ENCODE data around the gene PRKAG3. TPM values are rescaled to one million over a fixed set of nuclear protein-coding genes. Genes with fewer than 3 reads are reported as not detected.

Gene PRKAG3
- total and polyA plus RNA-seq, 2 experiments from 2014 or later = not detected

DNA sequence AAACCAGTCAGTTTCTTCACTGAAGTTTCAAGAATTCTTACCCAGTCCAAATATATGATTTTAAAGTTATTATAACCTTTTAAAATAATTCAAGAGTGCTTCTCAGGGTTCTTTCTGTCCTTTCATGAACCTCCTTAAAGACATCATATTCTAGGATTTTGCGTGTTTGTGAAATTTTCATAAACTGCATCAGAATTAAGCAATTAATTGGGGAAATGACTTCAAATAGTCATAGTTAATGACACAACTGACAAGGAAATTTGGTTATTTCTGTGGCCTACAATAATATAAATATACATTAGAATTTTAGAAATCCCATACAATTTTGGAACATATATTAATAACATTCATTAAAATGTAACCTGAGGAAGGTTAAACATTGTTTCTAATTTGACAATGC lies 39.2 kb downstream of the PRKAG3 start:
- TF ChIP-seq EZH2phosphoT487 (IDR thresholded peaks at IDR 0.05; ENCODE audit: insufficient read depth, low read depth) (no peak), EZH2 (IDR thresholded peaks at IDR 0.05; ENCODE audit: insufficient read depth, poor library complexity, severe bottlenecking) (no peak)
- no peaks in the 10 kb centered on the region for H3K9me3 ChIP-seq (ENCODE audit: low read depth)
- no peak overlapping the region for H3K4me2 ChIP-seq (ENCODE audit: unreplicated experiment)
- 96 to 100% methylated on average over 1 of the region's 1 CpG for WGBS, 2 experiments (ENCODE audit: low coverage in 1 of 2, low lambda C conversion rate in 2 of 2, missing lambda C conversion rate in 2 of 2)
- no peak overlapping the region for H3K4me3 ChIP-seq
- H3K9me2 ChIP-seq (ENCODE audit: insufficient read depth) = no peaks in the 10 kb centered on the region
- DNase-seq = no peak
- H3K36me3 ChIP-seq (ENCODE audit: low read depth) = no peaks in the 10 kb centered on the region
- no peak overlapping the region for H2AFZ ChIP-seq
- in situ Hi-C loops (cut with MboI) = no loop called here
- H3K79me2 ChIP-seq (ENCODE audit: insufficient read depth) = no peaks in the 10 kb centered on the region
- H3K27ac ChIP-seq = no peak overlapping the region
- no peaks in the 10 kb centered on the region for H3K27me3 ChIP-seq (replicated peaks; ENCODE audit: insufficient read depth)
- no peaks in the 10 kb centered on the region for H3K4me1 ChIP-seq (ENCODE audit: insufficient read depth)
- H3F3A ChIP-seq (ENCODE audit: insufficient read depth) = no peaks in the 10 kb centered on the region
- no peak overlapping the region for H3K9ac ChIP-seq
- H4K20me1 ChIP-seq (ENCODE audit: insufficient read depth) = no peaks in the 10 kb centered on the region

GRCh38 chr2:218788529-218789255 lies 42.9 kb downstream of the PRKAG3 start:
- H3K27ac ChIP-seq = no peak overlapping the region
- H3K9me2 ChIP-seq (ENCODE audit: insufficient read depth) = no peaks in the 10 kb centered on the region
- peak; percentile 21 for DNase-seq
- TF ChIP-seq EZH2 (IDR thresholded peaks at IDR 0.05; ENCODE audit: insufficient read depth, poor library complexity, severe bottlenecking) (no peak), EZH2phosphoT487 (IDR thresholded peaks at IDR 0.05; ENCODE audit: insufficient read depth, low read depth) (no peak)
- H2AFZ ChIP-seq = no peak overlapping the region
- no peak overlapping the region for H3K4me2 ChIP-seq (ENCODE audit: unreplicated experiment)
- no peaks in the 10 kb centered on the region for H3K27me3 ChIP-seq (replicated peaks; ENCODE audit: insufficient read depth)
- in situ Hi-C loops (cut with MboI) = no loop called here
- WGBS, 2 experiments (ENCODE audit: low coverage in 1 of 2, low lambda C conversion rate in 2 of 2, missing lambda C conversion rate in 2 of 2) = 76 to 81% methylated on average over 2 of the region's 2 CpGs
- H3K9ac ChIP-seq = no peak overlapping the region
- no peaks in the 10 kb centered on the region for H3F3A ChIP-seq (ENCODE audit: insufficient read depth)
- no peak overlapping the region for H3K4me3 ChIP-seq
- no peaks in the 10 kb centered on the region for H3K9me3 ChIP-seq (ENCODE audit: low read depth)
- no peaks in the 10 kb centered on the region for H3K79me2 ChIP-seq (ENCODE audit: insufficient read depth)
- H3K4me1 ChIP-seq (ENCODE audit: insufficient read depth) = no peaks in the 10 kb centered on the region
- H3K36me3 ChIP-seq (ENCODE audit: low read depth) = no peaks in the 10 kb centered on the region
- H4K20me1 ChIP-seq (ENCODE audit: insufficient read depth) = no peaks in the 10 kb centered on the region

GRCh38 chr2:218786133-218786532 lies 45.5 kb downstream of the PRKAG3 start:
- H3K4me1 ChIP-seq (ENCODE audit: insufficient read depth) = no peaks in the 10 kb centered on the region
- no peak overlapping the region for H3K27ac ChIP-seq
- no peaks in the 10 kb centered on the region for H3K79me2 ChIP-seq (ENCODE audit: insufficient read depth)
- no peak overlapping the region for H2AFZ ChIP-seq
- H4K20me1 ChIP-seq (ENCODE audit: insufficient read depth) = no peaks in the 10 kb centered on the region
- H3K9me2 ChIP-seq (ENCODE audit: insufficient read depth) = no peaks in the 10 kb centered on the region
- 73 to 79% methylated on average over 3 of the region's 3 CpGs for WGBS, 2 experiments (ENCODE audit: low coverage in 1 of 2, low lambda C conversion rate in 2 of 2, missing lambda C conversion rate in 2 of 2)
- H3K27me3 ChIP-seq (replicated peaks; ENCODE audit: insufficient read depth) = no peaks in the 10 kb centered on the region
- H3K9me3 ChIP-seq (ENCODE audit: low read depth) = no peaks in the 10 kb centered on the region
- in situ Hi-C loops (cut with MboI) = no loop called here
- no peak for TF ChIP-seq EZH2 (IDR thresholded peaks at IDR 0.05; ENCODE audit: insufficient read depth, poor library complexity, severe bottlenecking)
- no peak for TF ChIP-seq EZH2phosphoT487 (IDR thresholded peaks at IDR 0.05; ENCODE audit: insufficient read depth, low read depth)
- H3K9ac ChIP-seq = no peak overlapping the region
- DNase-seq = no peak
- H3F3A ChIP-seq (ENCODE audit: insufficient read depth) = no peaks in the 10 kb centered on the region
- no peaks in the 10 kb centered on the region for H3K36me3 ChIP-seq (ENCODE audit: low read depth)
- no peak overlapping the region for H3K4me2 ChIP-seq (ENCODE audit: unreplicated experiment)
- no peak overlapping the region for H3K4me3 ChIP-seq

DNA sequence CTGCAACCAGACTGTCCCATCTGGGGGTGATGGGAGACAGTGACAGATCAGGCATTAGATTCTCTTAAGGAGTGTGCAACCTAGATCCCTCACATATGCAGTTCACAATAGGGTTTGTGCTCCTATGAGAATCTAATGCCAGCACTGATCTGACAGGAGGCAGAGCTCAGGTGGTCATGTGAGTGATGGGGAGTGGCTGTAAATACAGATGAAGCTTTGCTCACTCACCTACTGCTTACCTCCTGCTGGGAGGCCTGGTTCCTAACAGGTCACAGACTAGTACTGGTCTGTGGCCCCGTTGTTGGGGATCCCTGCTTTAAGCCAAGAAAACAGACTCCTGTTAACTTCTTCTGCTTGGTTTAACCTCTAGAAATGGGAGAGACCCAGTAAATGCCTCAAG lies 46.5 kb downstream of the PRKAG3 start:
- no peak overlapping the region for H3K4me2 ChIP-seq (ENCODE audit: unreplicated experiment)
- H4K20me1 ChIP-seq (ENCODE audit: insufficient read depth) = no peaks in the 10 kb centered on the region
- TF ChIP-seq EZH2 (IDR thresholded peaks at IDR 0.05; ENCODE audit: insufficient read depth, poor library complexity, severe bottlenecking) (no peak), EZH2phosphoT487 (IDR thresholded peaks at IDR 0.05; ENCODE audit: insufficient read depth, low read depth) (no peak)
- 56 to 72% methylated on average over 1 of the region's 1 CpG for WGBS, 2 experiments (ENCODE audit: low coverage in 1 of 2, low lambda C conversion rate in 2 of 2, missing lambda C conversion rate in 2 of 2)
- no peak overlapping the region for H3K9ac ChIP-seq
- no peak overlapping the region for H2AFZ ChIP-seq
- H3K27me3 ChIP-seq (replicated peaks; ENCODE audit: insufficient read depth) = no peaks in the 10 kb centered on the region
- H3K9me3 ChIP-seq (ENCODE audit: low read depth) = no peaks in the 10 kb centered on the region
- in situ Hi-C loops (cut with MboI) = no loop called here
- no peaks in the 10 kb centered on the region for H3K36me3 ChIP-seq (ENCODE audit: low read depth)
- no peaks in the 10 kb centered on the region for H3F3A ChIP-seq (ENCODE audit: insufficient read depth)
- H3K9me2 ChIP-seq (ENCODE audit: insufficient read depth) = no peaks in the 10 kb centered on the region
- no peaks in the 10 kb centered on the region for H3K4me1 ChIP-seq (ENCODE audit: insufficient read depth)
- no peak overlapping the region for H3K4me3 ChIP-seq
- no peak overlapping the region for H3K27ac ChIP-seq
- no peaks in the 10 kb centered on the region for H3K79me2 ChIP-seq (ENCODE audit: insufficient read depth)
- no peak for DNase-seq
